HG03064 (cell line): Measurements from ENCODE around the gene GUCA2B.

Source experiments
- ATAC-seq: cut with Tn5 transposase; IDR thresholded peaks from one replicate; pipeline ENCODE4 v1.9.1; 2021; ENCODE audit warnings: low read depth; ENCODE audit not compliant: unreplicated experiment

Gene GUCA2B

DNA sequence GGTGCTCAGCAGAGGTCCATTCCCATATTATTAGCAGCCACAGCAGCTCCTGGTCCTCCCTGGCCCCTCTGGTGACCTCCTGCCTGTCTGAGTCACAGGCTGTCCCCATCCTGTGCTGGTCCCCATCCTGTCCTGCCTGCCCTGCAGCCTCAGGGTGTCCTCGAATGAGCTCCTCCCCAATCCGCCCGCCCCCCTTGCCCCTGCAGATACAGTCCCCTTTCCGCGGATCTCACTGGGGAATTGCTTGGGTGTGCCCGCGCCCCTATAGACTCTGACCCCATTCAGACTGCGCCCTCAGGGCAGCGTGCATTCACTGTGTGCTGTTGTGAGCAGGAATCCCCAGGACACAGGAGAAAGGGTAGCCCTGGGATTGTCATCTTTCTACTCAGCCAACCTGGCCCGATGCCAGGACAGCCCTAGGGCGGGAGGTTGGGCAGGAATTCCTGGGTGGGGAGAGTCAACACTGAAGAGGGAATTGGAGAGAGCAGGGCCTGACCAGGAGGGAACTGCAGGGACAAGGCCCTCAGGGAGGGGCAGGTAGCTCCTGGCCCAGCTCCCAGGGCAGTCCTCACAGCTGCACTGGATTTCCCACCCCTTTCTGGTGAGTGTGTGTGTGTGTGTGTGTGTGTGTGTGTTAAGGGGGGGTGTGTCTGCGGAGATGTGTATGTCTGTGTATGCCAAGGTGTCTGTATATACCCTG, 12.5 kb downstream of the GUCA2B start:
- ATAC-seq, result no peak

DNA sequence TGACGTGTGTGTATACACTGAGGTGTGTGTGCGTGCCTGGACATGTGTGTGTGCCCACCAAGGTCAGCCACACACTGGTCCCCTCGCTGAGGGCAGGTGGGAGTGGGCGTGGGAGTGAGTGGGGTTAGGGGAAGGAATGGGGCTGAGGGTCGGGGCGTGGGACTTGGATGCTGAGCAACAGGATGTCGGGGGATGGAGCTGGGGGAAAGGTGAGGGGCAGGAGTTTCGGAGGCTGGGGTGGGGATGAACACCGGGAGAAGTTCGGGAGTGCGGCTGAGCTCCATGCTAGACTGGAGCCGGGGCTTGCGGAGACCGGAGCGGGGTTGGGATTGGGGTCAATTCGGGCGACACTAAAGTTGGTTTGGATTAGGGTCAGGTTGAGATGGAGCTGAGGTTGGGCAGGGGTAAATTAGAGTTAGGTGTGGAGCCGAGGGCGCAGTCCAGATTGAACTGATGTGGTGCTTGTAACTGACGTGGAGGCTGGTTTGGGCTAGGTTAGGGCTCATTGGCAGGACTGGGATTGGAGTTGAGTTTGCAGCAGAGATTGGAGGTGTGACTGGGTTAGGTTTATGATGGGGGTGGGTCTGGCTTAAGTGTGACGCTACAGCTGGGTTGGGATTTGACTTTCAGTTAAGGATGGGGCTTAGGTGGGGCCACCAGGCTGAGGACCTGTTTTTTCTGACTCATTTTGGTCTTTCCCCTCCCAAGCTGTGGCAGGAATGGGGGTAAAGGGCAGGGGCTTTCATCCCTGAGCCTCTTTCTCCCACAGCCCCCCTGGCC, 14.6 kb downstream of the GUCA2B start:
- no peak for ATAC-seq

DNA sequence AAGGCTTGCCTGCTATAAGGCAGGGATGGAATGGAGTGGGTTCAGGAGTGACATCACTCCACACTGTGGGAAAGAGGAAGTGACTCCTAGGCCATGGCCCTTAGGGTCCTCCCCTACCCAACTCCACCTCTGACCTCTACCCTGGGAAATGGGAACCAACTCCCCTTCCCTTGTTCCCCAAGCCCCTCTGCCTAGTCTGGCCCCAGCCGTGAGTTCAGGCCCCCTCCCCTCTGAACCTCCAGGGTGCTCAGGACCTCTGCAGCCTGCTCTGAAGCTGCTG, 15.1 kb downstream of the GUCA2B start:
- no peak for ATAC-seq

DNA sequence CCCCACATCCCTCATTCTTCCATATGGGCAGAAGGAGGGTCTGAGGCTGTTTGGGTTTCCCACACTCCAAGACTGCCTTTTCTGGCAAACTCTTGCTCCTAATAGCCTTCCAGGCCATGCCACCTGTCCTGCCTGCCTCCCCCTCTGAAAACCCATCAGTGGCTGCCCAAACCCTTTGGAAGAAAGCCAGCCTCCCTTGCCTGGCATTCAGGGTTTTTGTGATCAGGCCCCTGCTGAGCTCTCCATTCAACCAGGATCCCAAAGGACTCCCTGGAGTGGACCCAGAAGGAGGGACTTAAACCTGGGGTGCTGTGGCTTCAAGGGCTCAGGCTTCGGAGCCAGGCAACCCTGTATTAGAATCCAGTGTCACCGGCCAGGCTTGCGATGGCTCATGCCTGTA, 15.6 kb downstream of the GUCA2B start:
- no peak for ATAC-seq

DNA sequence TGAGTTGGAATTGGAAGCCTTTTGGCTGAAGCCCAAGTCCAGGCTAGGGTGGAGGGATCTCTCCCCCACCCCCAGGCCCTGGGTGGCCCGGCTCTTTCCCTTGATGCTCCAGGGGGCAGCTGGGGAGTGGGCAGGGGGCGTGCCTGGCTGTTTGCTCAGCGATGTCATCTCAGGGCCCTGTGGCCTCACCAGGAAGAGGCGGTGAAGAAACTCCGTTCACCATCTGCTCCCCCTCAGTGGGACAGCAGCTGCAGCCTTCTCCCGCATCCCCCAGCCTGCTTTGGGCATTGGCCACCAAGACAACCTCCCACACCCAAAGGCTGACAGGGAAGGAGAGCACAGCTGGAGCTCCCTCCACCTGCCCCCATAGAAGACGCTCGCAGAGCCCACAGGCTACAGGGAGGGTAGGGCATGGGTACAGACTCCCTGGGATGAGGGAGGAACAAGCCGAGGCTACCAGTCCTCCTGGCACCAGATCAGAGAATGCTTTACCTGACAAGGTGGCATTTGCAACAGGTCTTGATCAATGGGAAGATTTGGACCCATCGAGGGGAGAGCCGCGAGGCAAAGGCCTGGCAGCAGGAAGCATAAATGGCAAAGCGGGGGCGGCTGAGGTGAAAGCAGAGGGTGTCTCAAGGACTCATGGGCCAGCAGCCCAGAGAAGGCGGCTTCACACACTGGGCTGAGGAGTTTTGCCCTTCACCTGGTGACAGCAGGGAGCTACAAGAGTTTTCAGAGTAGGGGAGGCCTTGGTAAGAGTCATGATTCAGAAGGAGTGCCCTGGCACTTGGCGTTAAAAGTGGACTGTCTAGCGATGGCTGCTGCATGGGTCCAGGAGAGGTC, 17.8 kb downstream of the GUCA2B start:
- no peak for ATAC-seq

DNA sequence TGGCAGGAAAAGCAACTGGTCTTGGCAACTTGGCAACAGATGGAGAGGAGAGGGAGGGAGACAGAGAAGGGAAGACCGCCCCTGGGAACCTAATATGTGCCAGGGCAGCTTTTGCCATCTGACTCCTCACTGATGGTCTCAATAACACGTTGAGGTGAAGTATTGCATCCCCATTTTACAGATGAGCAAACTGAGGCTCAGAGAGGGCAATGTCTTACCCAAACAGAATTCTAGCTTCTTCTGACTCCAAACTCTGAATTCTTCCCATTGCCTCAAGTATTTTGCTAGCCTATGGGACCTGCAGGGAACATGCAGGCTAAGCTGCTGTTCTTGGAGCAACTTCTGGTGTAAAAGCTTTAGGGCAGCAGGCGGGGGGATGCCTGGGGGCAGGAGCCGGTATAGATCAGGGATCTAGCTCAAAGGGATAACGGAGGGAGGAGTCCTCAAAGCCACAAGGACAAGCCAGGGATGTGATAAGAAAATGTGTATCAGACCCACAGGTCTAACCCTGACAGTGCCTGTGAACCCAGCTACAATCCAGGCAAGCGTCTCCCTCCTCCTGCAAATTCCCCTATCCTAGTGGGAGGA, 18.6 kb downstream of the GUCA2B start:
- no peak for ATAC-seq

DNA sequence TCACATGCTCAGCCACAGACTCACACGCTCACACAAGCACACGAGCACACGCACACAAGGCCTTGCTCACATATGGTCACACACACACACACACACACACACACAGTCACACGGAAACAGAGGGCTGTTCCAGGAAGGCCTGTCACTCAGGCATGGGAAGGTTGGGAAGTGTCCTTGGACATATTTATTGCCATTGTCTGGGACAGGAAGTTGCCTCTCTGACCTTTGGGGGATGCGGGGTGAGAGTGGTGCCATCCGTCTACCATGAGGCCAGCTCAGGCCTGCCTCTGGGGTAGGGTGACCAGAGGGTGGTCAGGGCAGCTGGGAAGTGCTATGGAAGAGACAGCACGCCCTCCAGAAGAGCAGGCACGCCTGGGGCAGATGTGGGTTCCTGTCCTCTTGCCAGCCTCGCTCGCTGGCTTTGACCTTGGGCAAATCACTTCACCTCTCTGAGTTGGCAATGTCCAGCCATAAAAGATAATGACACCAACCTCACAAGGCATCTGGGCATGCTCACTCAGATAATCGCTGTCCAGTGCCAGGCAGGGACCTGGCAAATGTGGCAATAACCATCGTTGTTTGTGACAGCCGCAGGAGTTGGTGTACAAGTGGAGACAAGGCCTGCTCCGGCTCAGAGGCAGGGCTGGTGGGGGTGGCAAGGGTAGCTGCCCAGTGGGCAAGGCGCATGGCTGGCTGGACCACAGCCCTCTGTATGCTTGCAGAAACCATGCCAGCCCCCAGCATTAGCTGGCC, 19.3 kb downstream of the GUCA2B start:
- no peak for ATAC-seq

DNA sequence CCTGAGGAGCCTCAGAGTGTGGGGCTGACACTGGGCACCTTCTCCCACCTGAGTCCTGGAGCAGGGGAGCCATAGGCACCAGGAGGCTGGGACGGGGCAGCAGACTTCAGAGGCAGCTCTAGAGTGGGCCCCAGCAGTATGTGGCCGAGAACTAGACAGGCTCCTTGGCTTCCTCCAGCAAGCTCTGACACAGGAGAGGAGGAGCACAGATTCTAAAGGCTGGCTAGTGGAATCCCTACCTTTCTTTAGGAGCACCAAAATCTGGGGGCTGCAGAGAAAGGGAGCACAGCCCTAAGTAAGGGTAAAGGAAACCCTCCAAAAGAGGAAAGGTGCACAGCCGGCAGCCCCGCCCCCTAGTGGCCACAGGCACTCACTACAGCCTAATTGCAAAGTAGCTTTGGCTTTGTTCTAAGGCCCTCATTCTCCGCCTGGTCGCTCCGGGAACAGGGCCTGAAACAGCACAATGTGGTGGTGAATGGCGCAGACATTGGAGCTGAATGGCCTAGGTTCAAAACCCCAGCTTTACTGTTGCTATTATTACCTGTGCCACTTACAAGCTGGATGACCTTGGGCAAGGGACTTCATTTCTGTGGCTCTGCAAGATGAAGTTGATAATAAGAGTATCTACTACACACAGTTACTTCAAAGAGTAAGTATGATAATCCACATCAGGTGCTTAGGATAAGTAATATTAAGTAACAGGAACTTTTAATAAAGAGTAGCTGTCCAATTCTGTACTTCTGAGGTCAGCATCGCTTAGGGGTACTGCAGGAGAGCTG, 20.1 kb downstream of the GUCA2B start:
- ATAC-seq, result no peak

DNA sequence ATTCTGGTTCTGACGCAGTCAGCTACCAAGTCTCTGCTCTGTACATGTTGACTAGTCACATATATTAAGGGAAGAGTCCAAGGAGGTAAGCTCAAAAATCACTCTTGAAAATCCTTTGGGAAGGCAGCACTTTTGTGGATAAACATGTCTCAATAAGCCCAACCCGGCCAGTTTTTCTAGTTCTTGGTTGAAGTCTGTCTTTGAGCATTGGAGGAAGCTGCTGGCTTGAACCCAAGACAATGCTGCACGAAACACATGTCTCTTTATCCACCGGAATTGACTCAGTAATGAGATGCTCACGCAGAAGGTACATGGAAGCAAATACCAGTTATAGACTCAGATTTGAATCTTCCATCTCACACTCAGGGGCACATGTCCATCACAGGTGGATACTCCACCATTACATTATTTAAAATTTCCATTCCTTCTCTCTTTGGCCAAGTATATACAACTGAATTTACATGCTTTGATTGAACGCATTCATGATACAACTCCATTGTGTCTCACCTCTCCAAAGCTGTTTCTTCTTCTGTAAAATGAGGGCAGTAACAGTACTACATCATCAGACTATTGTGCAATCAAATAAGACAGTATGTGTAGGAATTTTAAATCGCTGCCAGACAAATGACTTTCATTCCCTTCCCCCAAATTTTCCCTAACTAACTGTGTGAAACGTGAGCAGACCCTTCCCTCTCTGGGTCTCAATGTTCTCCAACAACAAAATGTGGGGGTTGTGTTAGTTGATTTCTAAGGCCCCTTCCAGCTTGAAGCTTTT, 20.9 kb downstream of the GUCA2B start:
- no peak for ATAC-seq

DNA sequence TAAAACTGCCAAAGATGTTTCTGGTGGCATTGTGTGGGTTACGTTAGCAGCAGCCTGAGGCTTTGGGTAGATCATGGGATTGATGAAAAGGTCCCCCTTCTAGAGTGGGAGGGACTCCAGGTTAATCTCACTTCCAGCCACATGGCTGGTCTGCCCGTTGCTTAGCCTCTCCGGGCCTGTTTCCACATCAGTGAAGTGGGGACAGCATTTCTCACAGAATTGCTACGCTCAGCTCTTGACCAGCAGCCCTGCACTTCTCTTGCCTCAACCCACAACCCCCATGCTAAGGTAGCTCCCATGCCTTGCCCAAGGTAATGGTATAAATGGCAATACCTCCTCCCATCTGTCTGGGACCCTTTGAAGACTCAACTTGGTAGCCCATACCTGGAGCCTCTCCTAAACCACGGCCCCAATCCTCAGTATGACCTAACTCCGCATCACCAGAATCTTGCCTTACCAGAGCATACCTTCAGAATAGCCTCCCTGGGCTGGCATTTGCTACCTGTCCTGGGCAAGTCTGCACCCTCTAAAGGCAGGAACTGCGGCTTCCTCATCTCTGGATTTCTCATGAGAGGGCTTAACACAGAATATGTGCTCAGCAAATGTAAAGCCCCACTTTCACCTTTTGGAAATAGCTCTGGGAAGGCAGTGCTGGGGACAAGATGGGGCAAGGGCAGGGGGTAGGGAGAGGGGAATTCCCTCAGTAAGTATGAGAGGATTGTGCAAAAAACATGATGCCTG, 22.3 kb downstream of the GUCA2B start:
- ATAC-seq, result no peak

DNA sequence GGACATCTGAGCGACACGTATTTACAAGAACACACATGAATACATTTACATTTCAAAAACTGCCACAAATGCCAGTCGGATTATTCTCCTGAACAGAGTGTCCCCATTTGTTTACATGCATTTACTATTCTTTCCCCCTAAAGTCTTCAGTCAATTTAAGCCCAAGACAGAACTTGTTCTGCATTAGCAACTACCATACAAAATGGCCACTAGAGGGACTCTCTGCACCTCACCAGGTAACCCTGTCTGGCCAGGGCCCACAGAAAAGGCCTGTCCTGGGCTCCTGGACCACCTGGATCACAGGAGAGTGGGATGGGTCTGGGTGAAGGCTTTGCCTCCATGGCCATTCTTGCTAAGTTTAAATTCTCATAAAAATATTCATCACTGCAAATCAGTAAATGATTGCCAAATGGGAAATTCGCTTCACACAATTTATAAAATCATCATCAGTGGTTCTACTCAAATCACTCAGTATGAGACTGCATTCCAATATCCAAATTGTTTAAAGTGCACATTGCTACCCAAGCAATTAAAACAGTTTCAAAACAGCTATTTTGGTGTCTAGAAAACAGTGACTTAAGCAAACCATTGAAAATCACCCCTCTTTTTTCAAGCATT, 23.8 kb downstream of the GUCA2B start:
- no peak for ATAC-seq

DNA sequence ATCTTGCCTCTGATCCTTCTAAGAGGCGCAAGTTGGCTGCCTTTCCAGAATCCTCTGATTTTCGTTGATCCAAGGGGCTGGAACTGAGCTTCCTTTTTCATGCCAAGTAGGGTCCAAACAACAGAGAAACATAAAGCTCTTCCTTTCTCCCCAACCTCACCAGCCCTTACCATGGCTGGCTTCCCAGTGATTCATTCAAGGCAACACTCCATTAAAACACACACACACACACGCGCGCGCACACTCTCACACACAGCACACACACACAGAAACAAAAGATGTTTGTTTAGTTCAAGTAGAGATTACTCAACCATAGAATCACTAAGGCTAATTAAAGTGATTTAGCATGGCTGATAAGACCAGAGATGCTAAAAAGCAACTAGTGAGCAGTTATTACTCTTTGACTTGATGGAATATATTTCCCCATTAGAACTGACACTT, 24.4 kb downstream of the GUCA2B start:
- no peak for ATAC-seq

DNA sequence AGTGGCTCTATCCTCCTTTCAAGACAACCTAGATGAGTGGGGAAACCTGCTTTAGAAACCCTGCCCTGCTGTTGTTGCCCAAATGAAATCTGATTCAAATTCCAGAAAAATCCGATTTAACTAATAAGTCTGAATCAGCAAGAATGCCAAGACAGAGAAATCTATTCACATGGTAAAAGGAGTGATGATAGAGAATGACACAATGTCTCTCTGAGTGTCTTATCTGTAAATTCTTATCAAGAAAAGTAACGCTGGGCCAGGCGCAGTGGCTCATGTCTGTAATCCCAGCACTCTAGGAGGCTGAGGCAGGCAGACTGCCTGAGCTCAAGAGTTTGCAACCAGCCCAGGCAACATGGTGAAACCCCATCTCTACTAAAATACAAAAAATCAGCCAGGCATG, 25.0 kb downstream of the GUCA2B start:
- no peak for ATAC-seq

DNA sequence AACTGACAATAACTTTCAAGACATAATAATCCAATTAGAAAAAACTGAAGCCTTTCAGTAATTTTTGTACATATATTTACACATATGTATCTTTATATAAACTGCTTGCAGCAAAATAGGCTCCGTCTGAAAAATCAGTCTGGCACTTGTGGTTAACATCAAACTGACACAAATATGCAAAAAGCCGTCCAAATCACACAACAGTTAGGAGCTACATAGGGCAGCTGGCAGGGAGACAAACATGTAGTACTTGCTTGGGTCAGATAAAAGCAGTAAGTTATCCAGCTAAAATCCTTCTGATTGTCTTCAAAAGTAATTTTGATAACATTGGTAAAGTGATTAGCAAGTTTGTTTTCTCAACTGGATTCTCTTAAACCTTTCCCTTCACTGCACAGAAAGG, 26.1 kb downstream of the GUCA2B start:
- no peak for ATAC-seq

DNA sequence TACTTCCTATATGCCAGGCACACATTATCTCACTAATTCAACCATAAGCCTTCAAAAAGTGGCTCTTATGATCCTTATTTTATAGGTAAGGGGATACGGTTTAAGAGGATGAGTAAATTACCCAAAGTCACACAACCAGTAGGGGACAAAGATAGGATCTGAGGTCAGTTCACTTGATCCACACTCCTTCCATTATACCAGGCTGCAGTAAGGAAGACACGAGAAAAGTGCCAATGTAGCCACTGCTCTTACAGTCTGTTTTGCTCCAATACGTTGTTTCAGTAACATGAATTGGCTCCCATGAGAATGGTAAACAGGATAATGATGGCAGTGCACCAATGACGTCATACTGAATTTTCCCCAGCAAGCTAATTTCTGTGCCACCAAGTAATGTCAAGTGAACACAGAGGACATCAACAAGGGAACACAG, 26.7 kb downstream of the GUCA2B start:
- no peak for ATAC-seq

DNA sequence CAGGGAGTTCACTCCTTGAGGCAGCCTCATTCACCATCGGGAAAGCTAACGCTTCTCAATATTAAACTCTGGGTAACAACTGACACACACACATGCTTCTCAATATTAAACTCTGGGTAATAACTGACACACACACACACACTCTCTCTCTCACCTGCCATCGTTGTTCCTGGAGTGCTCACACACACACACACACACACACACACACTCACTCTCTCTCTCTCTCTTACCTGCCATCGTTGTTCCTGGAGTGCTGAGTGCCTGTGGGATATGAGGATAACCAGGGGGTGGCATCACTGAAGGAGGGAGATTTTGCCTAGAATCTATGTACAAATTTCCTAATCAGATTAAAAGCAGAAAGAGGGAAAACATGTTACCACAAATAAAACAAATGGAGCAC, 28.5 kb downstream of the GUCA2B start:
- ATAC-seq, result no peak

DNA sequence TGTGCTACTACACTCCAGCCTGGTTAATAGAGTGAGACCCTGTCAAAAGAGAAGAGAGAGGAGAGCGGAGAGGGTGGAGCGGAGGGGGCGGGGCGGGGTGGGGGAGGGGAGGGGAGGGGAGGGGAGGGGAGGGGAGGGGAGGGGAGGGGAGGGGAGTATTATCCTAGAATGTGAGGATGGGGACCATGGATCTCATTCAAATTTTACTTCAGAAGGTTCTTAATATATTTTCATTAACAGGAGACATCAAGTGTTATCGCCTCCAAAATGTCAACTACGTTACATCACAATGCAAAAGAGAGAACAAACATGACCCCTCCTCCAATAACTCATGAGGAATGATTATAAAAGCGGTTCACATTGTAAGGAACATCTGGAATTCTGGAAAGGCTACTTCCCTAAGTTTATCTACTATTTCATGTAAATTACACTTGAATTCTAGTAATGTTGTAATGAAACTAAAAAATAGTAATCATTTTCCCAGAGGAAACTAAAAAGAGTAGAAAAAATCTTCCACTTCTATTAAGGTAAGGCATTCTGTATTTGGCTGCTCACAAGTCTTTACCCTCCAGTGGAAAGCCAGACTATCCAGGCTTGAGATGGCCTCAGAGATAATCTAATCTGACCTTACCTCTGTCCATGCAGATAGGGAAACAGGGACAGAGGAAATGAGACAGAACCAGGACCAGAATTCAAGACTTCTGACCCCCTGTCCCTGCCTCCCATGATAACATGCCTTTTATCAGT, 30.2 kb downstream of the GUCA2B start:
- no peak for ATAC-seq
